Measurements from ENCODE around the gene SYT2.
"Not testable (repeated sequence)": the region's sequence is repeated elsewhere in the genome, so short reads cannot be mapped to it uniquely, and the experiment has no call there.

The SYT2 gene

GRCh38 chr1:202565890-202566602 is 144.2 kb downstream of the SYT2 start:
- peak; percentile 20 for DNase-seq

- peak; percentile 51 for DNase-seq
These were observed 145.2 kb downstream of the SYT2 start for GRCh38 chr1:202564958-202565495.

- no peak for DNase-seq
These were observed 146.4 kb downstream of the SYT2 start for GRCh38 chr1:202563818-202564217.

DNA sequence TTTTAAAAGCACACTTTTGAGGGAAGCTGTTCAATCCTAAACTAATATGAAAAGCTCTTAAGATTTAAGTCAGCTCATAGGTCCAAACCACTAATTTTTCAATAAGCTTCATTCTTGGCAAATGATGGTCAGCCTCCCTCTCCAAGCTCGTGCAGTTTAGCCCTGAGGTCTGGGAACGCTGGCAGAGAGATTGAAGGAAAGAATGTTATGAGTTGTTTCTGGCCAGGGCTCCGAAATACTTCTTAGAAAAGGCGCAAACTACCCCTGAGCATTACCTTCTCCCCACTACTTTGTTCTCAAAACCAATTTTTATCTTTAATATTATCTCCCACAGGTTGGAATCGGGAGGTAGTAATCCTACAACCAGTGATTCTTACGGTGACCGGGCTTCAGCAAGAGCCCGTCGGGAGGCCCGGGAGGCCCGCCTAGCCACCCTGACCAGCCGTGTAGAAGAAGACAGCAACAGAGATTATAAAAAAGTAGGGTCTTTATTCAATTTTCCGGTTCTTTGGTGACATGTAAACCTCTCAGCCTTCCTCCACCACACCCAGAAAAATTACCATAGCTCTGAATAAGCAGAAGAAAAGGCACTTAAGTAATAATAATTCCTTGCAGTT is 147.7 kb downstream of the SYT2 start:
- DNase-seq, result no peak

GRCh38 chr1:202561726-202562443 is 148.4 kb downstream of the SYT2 start:
- DNase-seq, result peak; percentile 23

- DNase-seq, result no peak
These were observed 149.0 kb downstream of the SYT2 start for GRCh38 chr1:202561240-202561639.

DNA sequence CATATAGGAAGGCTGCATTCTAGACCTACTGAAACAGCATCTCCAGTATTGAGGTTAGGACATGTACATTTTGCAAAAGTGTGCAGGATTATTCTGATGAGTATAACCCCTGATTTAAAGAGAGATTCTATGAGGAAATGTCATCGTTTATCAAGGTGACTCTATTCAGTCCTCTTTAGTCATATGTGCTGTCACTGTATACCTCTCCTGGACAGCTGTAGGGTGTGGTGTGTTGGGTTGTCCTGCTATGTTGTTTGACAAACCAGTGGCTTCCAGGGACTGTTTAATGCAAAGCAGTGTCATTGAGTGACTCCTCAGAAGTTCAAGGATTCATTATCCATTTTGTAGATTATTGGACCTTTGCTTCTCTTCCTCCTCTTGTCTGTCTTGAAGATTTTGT is 152.6 kb downstream of the SYT2 start:
- DNase-seq, result not testable (repeated sequence)

DNA sequence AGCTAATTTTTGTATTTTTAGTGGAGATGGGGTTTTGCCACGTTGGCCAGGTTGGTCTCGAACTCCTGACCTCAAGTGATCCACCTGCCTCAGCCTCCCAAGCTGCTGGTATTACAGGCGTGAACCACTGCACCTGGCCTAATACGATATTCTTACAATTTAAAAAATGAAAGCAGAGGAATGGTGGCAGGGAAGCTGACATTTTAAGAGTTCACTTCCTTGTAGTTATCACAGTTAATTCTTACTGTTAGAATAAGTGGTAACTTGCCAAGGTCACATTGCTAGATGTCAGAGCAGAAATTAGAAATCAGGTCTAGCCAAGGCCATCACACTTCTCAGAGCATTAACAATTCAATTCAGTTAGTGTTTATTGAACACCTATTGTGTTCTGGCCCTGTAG is 154.2 kb downstream of the SYT2 start:
- DNase-seq, result not testable (repeated sequence)

DNA sequence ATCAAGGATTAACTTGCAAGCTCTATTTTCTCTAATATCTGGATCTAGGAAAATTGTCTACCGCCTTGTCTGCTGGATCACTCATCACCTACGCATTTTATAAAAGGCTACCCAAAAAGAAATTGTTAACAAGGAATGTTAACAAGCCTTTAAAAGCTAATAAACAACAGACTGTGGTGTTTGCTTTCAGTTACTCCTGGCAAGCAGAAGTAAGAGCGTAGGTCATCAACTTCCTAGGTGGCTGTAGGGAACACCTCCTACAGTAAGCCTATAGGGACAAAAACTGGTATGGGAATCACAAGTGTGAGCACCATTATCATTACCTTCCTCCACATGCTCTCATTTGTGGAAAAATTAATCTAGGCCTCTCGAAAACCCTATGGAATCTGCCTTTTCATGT is 155.6 kb downstream of the SYT2 start:
- not testable (repeated sequence) for DNase-seq

GRCh38 chr1:202553560-202554038 is 156.7 kb downstream of the SYT2 start:
- no peak for DNase-seq

- DNase-seq, result not testable (repeated sequence)
These were observed 157.2 kb downstream of the SYT2 start for GRCh38 chr1:202553078-202553477.

DNA sequence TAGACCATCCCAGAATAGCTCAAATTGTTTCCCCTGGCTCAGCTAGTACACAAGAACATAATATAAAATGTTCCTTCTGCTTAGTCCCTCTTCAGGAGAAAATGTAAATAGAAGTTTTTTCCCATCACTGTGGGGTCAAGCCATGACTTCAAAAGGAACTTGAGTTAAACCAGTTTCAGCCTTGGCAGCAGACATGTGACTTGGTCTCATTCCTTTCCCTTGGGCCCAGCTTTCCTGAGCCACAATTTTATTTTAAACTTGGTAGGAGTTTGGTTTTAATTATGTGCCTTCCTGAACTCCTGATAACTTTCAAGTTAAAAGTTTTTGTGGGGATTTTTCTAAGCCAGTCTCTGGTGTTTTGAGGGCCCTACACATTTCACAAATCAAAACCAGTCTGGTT is 157.6 kb downstream of the SYT2 start:
- DNase-seq, result not testable (repeated sequence)

DNA sequence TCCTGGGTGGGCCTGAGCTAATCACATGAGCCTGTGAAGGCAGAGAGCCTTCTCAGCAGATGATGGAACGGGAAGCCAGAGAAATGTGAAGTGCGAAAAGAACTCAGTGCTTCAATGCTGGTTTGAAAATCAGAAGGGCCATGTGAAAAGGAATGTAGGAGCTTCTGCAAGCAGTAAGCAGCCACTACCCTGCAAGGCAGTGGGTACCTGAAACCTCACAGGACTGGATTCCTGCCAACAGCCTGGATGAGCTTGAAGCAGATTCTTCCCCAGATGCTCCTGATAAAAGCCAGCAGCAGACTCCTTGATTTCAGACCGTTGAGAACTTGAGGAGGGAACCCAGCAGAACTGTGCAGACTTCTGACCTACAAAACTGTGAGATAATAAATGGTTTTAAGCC is 158.6 kb downstream of the SYT2 start:
- no peak for DNase-seq

DNA sequence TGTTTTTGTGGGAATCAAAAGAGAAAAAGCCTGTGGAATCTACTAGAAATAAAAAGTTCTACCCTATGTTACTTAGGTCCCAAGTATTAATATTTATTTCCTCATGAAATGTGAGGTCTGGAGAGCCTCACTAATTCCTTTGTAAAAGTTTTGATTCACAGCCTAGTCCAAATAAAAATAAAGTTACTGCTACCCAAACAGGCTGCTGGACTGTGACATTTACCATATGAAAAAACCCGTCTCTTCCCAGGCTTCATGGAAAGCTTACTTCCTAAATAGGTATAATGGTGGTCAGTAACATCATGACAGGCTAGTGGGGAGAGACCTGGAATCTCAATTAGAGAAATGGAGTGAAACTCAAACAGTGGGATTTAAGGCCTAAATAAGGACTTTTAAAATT is 160.2 kb downstream of the SYT2 start:
- not testable (repeated sequence) for DNase-seq

GRCh38 chr1:202547215-202547614 is 163.0 kb downstream of the SYT2 start:
- DNase-seq, result no peak

GRCh38 chr1:202546796-202547195 is 163.5 kb downstream of the SYT2 start:
- not testable (repeated sequence) for DNase-seq

DNA sequence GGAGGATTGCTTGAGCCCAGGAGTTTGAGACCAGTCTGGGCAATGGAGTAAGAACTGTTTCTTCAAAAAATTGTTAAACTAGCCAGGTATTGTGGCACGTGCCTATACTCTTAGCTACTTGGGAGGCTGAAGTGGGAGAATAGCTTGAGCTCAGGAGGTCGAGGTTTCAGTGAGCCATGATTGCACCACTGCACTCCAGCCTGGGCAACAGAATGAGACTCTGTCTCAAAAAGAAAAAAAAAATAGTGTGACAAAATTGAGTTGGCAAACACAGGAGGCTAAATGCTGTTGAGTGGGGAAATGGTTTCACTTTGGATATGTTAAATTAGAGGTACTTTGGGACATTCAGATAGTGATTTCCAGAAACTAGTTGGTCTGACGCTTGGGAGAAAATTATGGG is 163.9 kb downstream of the SYT2 start:
- not testable (repeated sequence) for DNase-seq

GRCh38 chr1:202545647-202546303 is 164.5 kb downstream of the SYT2 start:
- DNase-seq, result not testable (repeated sequence)

DNA sequence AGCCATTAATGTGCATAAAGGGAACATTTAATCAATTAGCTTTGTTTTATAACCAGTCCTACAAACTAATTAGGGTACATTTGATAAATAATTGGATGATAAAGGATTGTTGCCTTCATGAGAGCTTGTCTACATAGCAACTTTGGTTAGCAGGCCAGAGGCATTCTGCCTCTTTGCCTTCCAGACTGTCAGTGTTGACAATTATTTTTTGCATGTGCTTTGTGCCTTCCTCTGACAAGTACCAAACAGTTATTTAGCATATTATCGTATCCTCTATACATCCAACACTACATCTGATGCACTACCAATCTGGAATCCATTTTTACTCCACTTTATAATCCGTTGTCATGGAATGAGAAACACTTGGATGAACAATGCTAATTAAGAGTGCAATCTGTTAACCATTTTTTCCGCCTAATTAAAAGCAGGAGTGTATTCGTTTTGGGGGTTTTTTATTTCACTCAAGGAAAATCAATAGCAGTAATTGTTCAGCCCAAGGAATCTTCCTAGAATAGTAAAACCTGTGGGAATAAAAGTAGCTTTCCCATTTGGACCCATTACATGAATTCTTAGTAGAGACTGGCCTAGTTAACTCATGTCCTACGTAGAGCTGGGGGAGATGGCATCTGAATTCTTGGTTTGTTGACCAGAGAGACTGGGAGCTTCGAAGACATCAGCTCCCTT is 165.3 kb downstream of the SYT2 start:
- DNase-seq, result not testable (repeated sequence)

GRCh38 chr1:202543537-202543936 is 166.7 kb downstream of the SYT2 start:
- not testable (repeated sequence) for DNase-seq

DNA sequence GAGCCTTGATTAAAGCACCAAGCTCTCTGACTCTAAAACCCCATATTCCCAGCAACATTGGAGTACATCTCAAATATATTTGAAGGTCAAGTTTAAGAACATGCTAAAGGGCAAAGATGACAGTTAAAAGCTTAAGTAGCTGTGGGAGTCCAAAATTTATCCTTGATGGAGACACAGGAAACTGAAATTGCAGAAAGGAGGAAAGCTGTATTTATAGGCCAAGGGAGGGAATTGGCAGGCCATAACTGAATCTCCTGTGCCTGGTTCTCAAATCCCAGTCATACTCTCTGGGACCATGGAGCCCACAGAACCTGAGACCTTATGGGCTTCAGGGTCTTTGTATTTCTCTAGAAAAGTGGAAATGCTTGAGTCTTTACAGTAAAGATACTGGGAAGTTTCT is 167.8 kb downstream of the SYT2 start:
- not testable (repeated sequence) for DNase-seq

GRCh38 chr1:202540858-202541257 is 169.4 kb downstream of the SYT2 start:
- DNase-seq, result not testable (repeated sequence)
